SKM-1 treated with dmso at 0.1 percent for 144 hours (cell line): ENCODE data around the gene DSTN.

ENCODE experiments used
- DNase-seq: peaks from one replicate; lab custom pipeline; 2025; ENCODE audit not compliant: unreplicated experiment; lab: John Stamatoyannopoulos, UW

The DSTN gene

DNA sequence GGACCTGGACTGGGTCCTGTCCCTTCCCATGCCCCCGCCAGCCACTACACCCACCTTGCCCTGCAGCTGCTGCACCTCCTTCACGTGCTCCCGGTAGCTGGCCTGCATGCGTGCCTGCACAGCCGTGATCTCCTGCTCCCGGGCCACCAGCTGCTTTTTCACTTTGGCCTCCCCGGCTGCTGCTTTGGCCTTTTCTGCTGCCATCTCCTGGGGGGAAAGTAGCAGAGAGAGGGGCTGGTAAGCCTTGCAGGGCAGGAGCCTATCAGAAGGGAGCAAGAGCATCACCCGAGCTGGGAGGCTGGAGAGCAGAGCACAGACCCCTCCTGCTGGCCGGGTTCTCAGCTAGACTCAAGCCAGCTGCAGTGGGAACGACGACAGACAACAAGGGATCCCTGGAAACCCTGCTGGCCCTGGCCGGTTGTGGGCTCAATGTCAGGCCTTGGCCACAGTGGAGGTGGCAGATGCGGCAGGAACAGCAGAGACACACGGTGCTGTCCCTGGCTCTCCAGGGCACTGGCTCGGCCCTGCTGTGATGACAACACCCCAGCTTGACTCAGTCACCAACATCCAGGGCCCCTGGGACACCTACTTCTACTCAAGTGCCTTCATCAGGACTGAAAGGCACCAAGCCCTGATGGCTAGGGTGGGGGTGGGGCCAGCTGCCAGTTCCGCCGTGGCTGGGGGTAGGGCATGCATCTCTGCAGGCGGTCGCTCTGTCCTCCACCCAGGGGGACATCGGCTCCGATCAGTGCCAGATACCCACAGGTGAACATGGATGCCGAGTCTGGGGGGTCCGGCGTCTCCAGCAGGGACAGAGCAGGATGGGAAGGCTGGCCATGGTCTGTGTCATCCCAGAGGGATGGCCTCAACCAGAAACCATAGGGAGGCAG lies 66.9 kb downstream of the DSTN start:
- DNase-seq: no peak

DNA sequence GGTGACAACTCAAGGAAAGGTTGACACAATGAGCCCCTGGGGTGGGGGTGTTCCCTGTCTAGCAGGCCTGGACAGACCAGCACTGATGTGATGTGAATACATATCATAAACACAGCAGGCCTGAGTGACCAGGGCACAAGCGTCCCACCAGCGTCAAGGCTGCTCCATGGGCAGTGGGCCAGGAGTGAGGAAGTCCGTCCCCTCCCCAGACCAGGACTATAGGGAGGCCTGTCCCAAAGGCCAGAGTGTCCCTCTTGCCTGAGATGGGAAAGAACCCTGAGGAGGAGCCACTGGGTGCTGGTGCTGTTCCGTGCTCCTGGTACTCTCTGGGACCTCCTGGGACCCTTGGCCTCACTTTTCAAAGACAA lies 67.5 kb downstream of the DSTN start:
- DNase-seq: no peak

DNA sequence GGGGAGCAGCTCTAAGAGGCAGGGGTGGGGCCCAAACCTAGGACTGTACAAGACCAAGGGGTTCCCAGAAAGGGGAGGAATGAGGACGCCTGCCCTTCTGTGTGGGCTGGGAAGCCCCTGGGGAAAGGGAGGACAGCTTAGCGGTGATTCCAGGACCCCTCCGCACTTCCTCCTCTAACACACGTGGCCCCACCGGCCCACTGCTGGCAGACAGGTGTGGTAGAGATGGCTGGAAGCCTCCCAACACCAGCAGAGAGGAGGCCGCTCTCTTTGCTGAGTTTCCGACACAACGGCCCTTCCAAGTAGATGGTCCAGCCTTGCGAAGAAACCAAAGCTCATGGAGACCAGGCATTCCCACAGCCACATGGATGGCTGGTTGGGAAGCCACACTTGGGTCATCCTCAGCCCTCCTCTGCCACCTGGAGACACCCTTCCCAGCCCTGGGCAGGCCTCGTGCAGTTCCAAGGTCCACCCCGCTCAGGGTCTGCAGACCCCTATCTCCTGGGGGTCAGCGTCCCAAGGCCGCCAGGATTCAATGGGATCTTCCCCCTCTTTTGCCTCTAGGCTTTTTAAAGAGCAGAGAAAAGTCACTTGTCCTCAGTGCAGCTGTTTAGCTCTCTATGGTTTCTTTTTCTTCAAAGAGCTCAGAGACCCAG lies 68.2 kb downstream of the DSTN start:
- DNase-seq: no peak

DNA sequence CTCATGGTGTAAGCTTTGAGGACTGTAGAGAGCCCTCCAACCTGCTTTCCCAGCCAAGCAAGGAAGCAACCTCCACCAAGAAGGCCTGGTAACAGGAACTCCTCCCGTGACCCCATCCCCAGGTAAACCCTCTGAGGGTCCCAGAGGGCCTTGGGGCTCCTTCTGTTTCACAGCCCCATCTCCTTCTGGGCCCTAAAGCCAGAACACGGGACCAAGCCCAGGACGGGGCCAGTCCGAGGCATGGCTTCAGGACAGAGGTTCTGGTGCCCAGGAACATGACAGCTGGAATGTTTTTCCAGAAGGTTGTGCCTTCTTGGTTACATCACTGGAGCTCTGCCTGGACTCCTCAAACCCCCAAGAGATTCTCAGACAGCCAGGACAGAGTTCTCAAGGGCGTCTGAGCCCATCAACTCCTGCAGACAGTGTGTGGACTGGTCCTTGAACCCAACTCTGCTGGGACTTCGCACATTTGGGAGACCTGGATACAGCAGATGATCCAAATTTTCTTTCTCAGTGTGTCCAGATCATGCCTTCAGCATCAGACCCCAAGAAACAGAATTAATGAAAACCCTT lies 69.0 kb downstream of the DSTN start:
- DNase-seq: no peak

DNA sequence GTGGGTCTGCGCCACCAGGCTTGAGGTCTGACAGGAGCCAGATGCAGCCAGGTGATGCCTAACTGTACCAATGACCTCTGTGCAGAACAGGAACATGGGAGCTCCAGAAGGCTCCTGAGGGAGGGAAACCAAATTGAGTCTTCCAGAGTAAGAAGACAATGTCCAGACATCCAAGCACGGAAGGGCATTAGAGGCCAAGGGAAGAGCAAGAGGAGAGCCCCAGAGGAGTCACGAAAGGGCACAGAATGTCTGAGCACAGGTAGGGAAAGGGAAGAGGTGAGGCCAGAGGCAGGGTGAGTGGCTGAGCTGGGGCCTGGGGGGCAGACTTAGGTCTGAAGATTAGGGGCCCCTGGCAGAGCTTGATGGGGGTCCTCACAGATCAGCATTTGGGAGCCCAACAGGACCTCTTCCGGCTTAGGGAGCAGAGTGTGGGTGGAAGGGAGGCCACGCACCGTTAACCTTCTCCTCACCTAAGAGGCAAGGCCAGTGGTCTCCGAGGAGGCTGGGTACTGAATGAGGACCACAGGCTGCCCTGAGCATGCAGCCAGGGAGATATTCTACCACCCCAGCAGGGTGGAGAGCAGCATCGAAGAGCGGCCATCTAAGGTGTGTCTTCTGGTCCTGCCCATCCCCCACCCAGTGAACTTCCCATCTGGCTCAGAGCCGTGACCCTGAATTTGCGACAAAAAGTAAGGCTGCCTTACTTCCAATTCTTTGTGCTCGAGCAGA lies 70.4 kb downstream of the DSTN start:
- DNase-seq: no peak

DNA sequence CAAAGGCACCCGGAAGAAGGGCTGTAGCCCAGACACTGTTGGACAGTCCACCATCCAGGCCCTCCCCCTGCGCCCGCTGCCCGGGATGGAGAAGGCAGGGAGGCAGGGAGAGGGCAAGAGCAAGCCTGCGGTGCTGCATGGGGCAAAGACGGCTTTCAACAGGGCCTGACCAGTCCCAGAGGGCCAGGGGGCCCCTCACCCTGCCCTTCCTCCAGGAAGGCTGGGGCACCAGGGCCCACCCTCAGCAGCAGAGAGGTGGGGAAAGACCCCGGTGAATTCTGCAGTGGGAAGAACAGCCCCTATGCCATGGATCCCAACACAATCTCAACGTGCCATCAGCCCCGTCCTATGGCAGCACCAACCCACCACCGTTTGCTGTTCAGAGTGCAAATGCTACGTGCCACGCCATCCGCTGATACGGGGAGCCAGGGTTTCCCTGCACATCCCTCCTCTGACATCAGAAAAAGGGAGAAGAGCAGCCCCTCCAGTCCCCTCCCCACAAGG lies 71.1 kb downstream of the DSTN start:
- no peak for DNase-seq

DNA sequence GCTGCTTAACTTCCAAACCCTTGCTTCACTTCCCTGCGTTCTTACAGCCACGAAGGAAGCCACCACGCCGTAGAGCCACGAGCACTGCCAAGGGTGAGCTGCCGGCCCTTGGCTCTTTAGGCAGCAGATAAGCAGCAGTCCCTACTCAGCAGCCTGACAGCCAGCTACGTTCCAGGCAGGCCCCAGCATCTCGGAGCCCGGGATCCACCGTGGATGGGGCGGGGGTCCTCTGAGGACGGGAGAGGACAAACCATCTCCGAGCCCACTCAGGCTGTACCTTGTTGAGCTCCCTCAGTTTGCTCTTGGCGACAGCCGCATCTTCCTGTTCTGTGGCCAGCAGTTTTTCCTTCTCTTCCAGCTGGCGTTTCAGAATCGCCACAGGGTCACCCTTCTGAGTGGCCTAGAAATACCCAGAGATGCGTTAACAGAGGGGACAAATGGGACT lies 71.7 kb downstream of the DSTN start:
- no peak for DNase-seq

DNA sequence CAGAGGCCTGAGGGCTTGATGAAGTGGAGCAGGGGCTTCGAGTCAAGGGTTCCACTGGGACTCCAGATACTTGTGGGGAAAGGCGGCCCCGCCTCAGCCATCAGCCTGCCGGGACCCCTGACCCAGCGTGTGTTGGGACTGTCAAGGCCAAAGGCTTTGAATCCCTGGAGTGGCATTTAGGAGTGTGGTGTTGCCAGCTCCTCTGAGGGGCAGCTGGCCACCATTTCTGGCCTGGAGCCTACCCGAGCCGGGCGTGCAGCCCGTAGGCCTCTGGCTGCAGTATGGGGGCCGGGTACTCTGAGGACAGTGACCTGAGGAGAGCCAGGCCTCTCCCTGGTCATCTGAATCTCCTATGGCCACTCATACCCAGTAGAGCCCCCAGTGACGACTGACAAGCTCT lies 72.1 kb downstream of the DSTN start:
- DNase-seq: no peak

DNA sequence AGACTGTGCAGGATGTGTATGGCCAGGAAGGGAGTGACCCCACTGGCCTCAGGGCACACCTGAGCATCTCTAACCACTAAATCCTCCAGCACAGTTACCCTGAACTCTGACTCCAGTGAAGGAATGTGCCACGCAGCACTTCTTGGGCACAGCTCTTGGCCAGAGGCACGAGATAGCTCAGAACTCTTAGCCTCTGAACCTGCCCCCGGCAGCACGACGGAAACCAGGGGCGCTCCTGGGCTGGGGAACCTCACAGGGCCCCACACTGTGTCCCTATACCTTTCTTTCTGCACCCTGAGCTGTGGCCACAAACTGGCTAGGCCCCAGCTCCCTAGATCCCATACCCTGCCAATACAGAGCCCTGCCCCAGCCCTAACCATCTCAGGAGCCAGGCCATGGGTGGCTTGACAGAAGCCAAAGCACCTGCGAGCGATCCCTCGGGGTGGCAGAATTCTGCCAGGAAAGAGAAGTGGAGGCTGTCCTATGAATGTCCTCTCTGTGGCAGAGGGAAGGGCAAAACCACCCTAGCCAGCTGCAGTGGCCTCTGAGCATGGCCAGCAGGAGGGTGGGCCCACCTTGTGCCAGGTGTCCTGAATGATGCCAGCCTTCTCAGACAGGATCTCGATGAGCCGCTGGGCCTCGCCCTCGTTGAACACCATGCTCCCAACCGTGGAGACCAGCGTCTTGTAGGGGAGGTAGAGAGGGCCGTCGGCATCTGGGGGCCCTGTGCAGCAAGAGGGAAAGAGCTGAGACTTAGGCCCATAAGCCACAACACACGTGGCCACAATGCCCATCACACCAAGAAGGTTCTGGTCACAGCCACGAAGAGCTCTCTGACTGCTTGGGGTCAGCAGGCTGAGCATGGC lies 72.8 kb downstream of the DSTN start:
- DNase-seq: no peak

DNA sequence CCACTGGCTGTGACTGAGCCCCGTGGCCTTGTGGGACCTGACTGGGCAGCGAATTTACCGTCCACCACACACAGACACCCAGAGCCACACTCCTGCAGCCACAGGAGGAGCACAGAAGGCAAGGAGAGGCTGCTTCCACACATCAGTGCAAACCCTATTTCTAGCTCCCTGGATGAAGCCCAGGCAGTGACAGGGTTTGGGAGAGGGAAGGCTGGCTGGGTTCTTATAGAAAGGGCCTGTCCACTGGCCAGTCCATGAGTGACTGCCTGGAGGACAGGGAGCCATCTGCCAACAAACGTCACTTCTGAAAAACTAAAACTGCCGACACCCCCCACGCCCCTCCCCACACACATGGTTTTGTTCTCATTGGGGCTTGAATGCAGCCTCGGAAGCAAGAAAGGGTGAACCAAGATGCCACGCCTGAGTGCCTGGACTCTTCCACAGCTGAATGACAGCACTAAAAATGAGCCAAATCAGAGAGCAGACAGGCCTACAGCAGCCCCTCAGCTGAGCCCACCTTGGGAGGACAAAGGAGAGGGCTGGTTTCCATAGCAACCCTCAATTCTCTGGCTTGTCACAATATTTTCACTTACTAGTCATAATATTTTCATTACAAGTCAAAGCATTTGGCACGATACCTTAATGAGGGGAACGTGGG lies 73.8 kb downstream of the DSTN start:
- DNase-seq: no peak

DNA sequence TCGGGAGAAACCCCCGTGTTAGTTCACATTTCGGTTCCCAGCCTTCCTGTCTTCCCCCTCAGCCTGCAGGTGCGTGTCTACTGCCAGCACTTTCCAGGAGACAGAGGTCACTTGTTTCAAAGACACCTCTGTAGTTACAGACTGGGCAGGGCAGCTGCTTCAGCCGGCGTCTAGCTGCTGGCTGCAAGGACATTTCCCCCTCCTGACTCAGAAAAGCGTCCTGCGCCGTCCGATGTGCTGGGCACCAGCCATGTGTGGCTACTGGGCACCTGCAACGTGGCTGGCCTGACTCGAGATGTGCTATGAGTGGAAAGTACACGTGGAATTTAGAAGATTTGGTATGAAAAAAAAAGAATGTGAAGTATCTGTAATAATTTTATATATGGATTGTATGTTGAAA lies 74.6 kb downstream of the DSTN start:
- DNase-seq: no peak

DNA sequence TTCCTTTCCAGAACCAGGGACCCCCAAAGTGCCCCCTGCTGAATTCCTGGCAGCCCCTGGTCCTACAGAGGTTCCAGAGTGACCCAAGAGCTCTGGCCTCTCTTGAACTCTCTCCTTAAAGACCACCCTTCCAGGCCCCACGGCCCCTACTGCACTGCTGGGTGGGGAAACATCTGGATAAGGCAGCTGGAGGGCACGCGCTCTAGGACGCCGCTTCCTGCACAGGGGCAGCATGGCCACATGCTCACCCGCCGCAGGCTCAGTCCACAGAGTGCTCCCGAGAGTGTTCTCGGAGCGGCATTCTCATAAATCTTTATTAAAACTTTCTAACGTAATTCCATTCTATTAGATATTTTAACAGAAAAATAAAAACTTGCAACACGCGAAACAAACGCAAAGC lies 75.1 kb downstream of the DSTN start:
- no peak for DNase-seq

DNA sequence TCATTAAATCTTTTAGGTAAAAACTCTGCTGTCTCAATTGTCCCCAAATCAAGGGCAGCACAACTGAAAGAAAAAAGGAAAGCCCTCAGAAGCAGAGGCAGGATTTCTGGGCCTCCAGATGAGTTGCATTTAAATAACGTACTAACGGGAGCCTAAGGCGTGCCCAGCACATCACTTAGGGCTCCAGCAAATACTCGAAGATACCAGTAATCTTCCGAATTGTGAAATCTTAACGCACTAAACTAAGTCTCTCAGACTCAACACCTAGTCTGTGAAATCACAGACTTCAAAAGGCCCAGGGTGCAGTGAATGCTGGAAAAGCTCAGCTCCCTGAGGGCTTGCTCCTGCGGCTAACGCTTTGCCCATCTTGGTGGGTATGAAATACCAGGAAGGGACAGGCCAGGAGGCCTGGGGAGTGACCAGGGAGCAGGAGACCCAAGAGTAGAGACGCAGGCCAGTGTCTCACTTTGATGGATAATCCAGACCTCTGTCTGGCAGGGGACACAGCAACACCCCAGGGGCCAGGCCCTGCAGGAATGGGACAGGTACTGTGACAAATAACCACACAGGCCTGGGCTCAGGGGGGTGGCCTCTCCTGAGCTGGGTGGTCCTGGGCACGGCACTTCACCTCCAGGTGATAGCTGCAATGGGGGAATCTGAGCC lies 75.8 kb downstream of the DSTN start:
- no peak for DNase-seq

DNA sequence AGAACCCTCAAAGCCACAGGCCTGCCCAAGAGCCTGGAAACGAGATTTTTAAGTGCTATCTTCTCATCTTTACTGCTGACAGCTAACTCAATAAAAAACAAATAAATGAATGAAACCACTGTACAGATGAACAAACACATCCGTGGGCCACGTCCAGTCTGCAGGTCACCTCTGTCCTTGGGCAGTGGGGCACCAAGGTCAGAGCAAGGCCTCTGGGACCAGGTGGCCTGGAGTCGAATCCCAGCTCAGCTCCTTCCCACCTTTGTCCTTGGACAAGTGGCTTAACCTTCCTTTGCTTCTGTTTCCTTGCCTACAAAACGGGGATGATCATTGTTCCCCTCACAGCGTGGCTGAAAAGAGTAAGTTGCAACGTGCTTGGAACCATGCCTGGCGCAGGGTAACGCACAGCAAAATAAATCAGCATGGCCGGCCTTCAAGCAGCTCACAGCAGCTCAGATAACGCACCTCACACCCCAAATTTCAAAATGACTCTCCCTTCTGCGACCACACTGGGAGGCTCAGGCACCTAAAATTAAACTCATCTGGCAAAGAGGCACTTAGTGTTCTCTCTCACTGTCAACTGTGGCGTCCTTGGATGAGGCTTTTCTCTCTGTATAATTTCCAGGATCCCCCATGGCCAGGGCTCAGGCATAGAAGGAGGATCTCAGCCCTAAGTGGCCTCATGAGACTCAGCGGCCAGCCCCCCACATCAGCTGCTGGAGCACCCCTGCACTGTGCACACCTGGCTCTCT lies 76.5 kb downstream of the DSTN start:
- DNase-seq: no peak

DNA sequence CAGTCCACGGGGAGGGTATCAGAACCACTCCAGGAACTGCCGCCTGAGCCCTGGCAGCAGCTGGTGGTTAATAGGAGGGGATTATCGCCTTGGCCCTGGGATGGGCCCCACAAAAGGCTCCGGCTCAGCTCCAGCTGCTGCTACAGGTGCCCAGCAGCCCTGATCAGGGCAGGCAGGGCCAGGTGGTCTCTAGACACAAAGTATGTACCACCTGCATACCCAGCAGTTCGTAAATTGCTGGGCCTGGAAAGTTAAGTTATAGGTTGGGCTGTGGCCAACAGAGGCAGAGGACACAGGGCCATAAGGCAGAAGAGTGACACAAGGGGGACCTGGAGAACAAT lies 77.1 kb downstream of the DSTN start:
- DNase-seq: no peak

DNA sequence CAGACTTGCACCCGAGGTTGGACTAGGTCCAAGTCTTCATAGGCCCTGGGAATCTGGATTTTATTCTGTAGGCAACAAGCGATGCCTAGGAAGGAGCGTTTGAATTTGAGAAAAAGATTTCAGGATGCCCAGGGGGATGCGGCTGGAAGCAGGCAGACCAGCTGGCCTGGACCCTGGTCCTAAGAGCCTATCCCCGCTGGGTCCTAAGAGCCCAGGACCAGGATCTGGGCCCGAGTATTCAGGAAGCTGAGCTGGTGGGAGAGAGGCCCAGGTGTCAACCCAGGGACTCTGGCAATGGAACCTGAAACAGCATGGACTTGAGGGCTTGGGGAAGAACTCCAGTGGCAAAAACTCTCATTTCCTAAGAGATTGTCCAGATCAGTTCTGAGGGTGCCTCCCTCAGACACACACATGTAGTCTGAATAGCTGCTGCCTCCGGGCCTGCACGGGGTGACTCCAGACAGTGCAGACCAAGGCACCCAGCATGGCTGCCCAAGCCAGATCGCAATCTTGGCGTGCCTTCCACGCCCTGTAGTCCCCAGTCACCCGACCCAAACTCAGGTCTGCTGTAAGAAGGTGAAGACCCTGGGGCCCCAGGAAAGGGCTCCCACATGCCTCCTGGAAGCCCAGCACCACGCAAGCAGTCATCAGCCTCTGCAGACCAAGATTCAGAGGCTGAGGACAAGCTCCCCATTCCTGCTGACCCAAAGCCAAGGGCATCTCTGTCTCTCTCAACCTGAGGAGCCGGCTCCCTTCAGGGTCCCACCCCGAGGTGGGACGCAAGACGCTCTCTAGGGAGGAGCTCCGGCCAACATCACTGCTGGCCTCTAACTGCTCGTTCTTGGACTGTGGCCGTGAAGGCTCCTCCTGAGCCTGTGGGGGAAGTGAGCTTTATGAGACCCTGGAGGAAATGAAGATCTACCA lies 77.8 kb downstream of the DSTN start:
- DNase-seq: no peak

DNA sequence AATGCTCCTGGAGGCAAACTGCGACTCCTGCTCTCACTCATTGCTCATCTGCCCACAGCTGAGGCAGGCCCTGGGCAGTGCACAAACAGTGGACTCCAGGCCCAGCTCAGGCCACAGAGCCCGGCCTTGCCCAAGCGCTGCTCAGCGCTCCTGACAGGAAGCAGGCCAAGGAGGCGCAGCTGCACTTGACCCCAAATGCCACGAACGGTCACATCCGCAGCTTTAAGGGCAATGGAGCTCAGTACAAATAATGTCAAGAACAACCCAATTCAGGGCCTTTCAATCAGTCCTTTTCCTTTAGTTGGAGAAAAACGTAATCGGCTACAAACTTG lies 78.4 kb downstream of the DSTN start:
- peak; percentile 6 for DNase-seq
